ENCODE measurements around the gene PTPRM.

Gene PTPRM

GRCh38 chr18:8416212-8417019 lies 849.3 kb downstream of the PTPRM start:
- H3K36me3 ChIP-seq (replicated peaks; ENCODE audit: insufficient read depth, low read length), result no peaks in the 10 kb centered on the region
- no peaks in the 10 kb centered on the region for H3K9me2 ChIP-seq (replicated peaks; ENCODE audit: insufficient read depth, low read length)
- DNase-seq, result no peak
- H3K27ac ChIP-seq (ENCODE audit: low read length), result no peak overlapping the region
- no peaks in the 10 kb centered on the region for H3K27me3 ChIP-seq (replicated peaks; ENCODE audit: insufficient read depth, low read length)
- H3K4me3 ChIP-seq (ENCODE audit: low read length), result no peak overlapping the region
- no peaks in the 10 kb centered on the region for H3K9me3 ChIP-seq (replicated peaks; ENCODE audit: insufficient read depth, low read length)
- H3K79me2 ChIP-seq (ENCODE audit: low read length), result no peaks in the 10 kb centered on the region
- no peak overlapping the region for H3K9ac ChIP-seq (ENCODE audit: low read length)
- no peaks in the 10 kb centered on the region for H3K4me1 ChIP-seq (ENCODE audit: low read length)
- H4K20me1 ChIP-seq (ENCODE audit: insufficient read depth, low read length), result no peaks in the 10 kb centered on the region
- H3F3A ChIP-seq (ENCODE audit: insufficient read depth, low read length), result no peaks in the 10 kb centered on the region
- H3K4me2 ChIP-seq (ENCODE audit: low read depth, low read length), result no peak overlapping the region
- TF ChIP-seq EZH2 (optimal IDR thresholded peaks at IDR 0.05; ENCODE audit: low read depth, low read length) (no peak), CTCF (IDR thresholded peaks at IDR 0.05; ENCODE audit: low read length) (no peak), EZH2phosphoT487 (IDR thresholded peaks at IDR 0.05; ENCODE audit: low read length) (no peak)
- H2AFZ ChIP-seq (ENCODE audit: low read length), result no peak overlapping the region

- H3K27me3 ChIP-seq (replicated peaks; ENCODE audit: insufficient read depth, low read length), result no peaks in the 10 kb centered on the region
- no peak for TF ChIP-seq EZH2 (optimal IDR thresholded peaks at IDR 0.05; ENCODE audit: low read depth, low read length)
- no peak for TF ChIP-seq CTCF (IDR thresholded peaks at IDR 0.05; ENCODE audit: low read length)
- no peak for TF ChIP-seq EZH2phosphoT487 (IDR thresholded peaks at IDR 0.05; ENCODE audit: low read length)
- H3K36me3 ChIP-seq (replicated peaks; ENCODE audit: insufficient read depth, low read length), result no peaks in the 10 kb centered on the region
- no peak overlapping the region for H3K4me2 ChIP-seq (ENCODE audit: low read depth, low read length)
- H3K9ac ChIP-seq (ENCODE audit: low read length), result no peak overlapping the region
- no peaks in the 10 kb centered on the region for H3F3A ChIP-seq (ENCODE audit: insufficient read depth, low read length)
- no peaks in the 10 kb centered on the region for H3K9me2 ChIP-seq (replicated peaks; ENCODE audit: insufficient read depth, low read length)
- no peak overlapping the region for H3K27ac ChIP-seq (ENCODE audit: low read length)
- H3K4me1 ChIP-seq (ENCODE audit: low read length), result no peaks in the 10 kb centered on the region
- DNase-seq, result no peak
- H4K20me1 ChIP-seq (ENCODE audit: insufficient read depth, low read length), result no peaks in the 10 kb centered on the region
- no peak overlapping the region for H2AFZ ChIP-seq (ENCODE audit: low read length)
- no peak overlapping the region for H3K4me3 ChIP-seq (ENCODE audit: low read length)
- no peaks in the 10 kb centered on the region for H3K79me2 ChIP-seq (ENCODE audit: low read length)
- H3K9me3 ChIP-seq (replicated peaks; ENCODE audit: insufficient read depth, low read length), result no peaks in the 10 kb centered on the region
Observed at GRCh38 chr18:8422391-8422790, 855.3 kb downstream of the PTPRM start.

- Histone ChIP-seq H3K4me2 (ENCODE audit: low read depth, low read length) (no peak overlapping the region), H3K4me1 (ENCODE audit: low read length) (no peaks in the 10 kb centered on the region), H3K9me2 (replicated peaks; ENCODE audit: insufficient read depth, low read length) (no peaks in the 10 kb centered on the region), H3K36me3 (replicated peaks; ENCODE audit: insufficient read depth, low read length) (no peaks in the 10 kb centered on the region), H3K27ac (ENCODE audit: low read length) (no peak overlapping the region), H3F3A (ENCODE audit: insufficient read depth, low read length) (no peaks in the 10 kb centered on the region), H4K20me1 (ENCODE audit: insufficient read depth, low read length) (no peaks in the 10 kb centered on the region), H3K9ac (ENCODE audit: low read length) (no peak overlapping the region), H3K4me3 (ENCODE audit: low read length) (no peak overlapping the region), H3K9me3 (replicated peaks; ENCODE audit: insufficient read depth, low read length) (no peaks in the 10 kb centered on the region), H2AFZ (ENCODE audit: low read length) (no peak overlapping the region), H3K27me3 (replicated peaks; ENCODE audit: insufficient read depth, low read length) (no peaks in the 10 kb centered on the region), H3K79me2 (ENCODE audit: low read length) (no peaks in the 10 kb centered on the region)
- TF ChIP-seq EZH2phosphoT487 (IDR thresholded peaks at IDR 0.05; ENCODE audit: low read length), result no peak
- no peak for TF ChIP-seq CTCF (IDR thresholded peaks at IDR 0.05; ENCODE audit: low read length)
- TF ChIP-seq EZH2 (optimal IDR thresholded peaks at IDR 0.05; ENCODE audit: low read depth, low read length), result no peak
- DNase-seq, result no peak
Observed at GRCh38 chr18:8423051-8423557, 856.0 kb downstream of the PTPRM start.
